ENCODE results near the gene NAA11. TPM values are rescaled to one million over a fixed set of nuclear protein-coding genes. Genes with fewer than 3 reads are reported as not detected.

NAA11 gene
- total RNA-seq, 1 experiment from 2014 or later = not detected

GRCh38 chr4:79364061-79364460, 38.2 kb upstream of the NAA11 start:
- no peaks in the 10 kb centered on the region for H3K36me3 ChIP-seq (ENCODE audit: insufficient read depth, low read length, poor library complexity, severe bottlenecking)
- no peaks in the 10 kb centered on the region for H3K9me3 ChIP-seq (ENCODE audit: low read depth, low read length, poor library complexity, severe bottlenecking)
- no peak for DNase-seq (ENCODE audit: low spot score)
- TF ChIP-seq CTCF (conservative IDR thresholded peaks at IDR 0.05; ENCODE audit: low read depth, low read length) = no peak
- no peak for TF ChIP-seq EZH2 (IDR thresholded peaks at IDR 0.05; ENCODE audit: borderline replicate concordance, low read depth, low read length, poor library complexity, severe bottlenecking)
- no peak overlapping the region for H3K27ac ChIP-seq (ENCODE audit: low read depth, low read length, poor library complexity, severe bottlenecking)
- no TSS peak for BruUV-seq (replicated peaks)
- no peak overlapping the region for H3K4me3 ChIP-seq (ENCODE audit: low read depth, low read length, poor library complexity, severe bottlenecking)
- ChIA-PET CTCF (no interaction called here), POLR2A (ENCODE audit: low non-redundant PET) (no interaction called here)
- intact Hi-C loops (cut with micrococcal nuclease; ENCODE audit: unreplicated experiment) = no loop called here
- H3K4me1 ChIP-seq (ENCODE audit: insufficient read depth, low read length, poor library complexity, severe bottlenecking) = no peaks in the 10 kb centered on the region
- H3K27me3 ChIP-seq (replicated peaks; ENCODE audit: insufficient read depth, low read depth, low read length, poor library complexity) = no peaks in the 10 kb centered on the region

- H3K27me3 ChIP-seq (replicated peaks; ENCODE audit: insufficient read depth, low read depth, low read length, poor library complexity) = no peaks in the 10 kb centered on the region
- intact Hi-C loops (cut with micrococcal nuclease; ENCODE audit: unreplicated experiment) = no loop called here
- DNase-seq (ENCODE audit: low spot score) = no peak
- no peak overlapping the region for H3K27ac ChIP-seq (ENCODE audit: low read depth, low read length, poor library complexity, severe bottlenecking)
- H3K4me1 ChIP-seq (ENCODE audit: insufficient read depth, low read length, poor library complexity, severe bottlenecking) = no peaks in the 10 kb centered on the region
- H3K9me3 ChIP-seq (ENCODE audit: low read depth, low read length, poor library complexity, severe bottlenecking) = no peaks in the 10 kb centered on the region
- no TSS peak for BruUV-seq (replicated peaks)
- TF ChIP-seq CTCF (conservative IDR thresholded peaks at IDR 0.05; ENCODE audit: low read depth, low read length) (no peak), EZH2 (IDR thresholded peaks at IDR 0.05; ENCODE audit: borderline replicate concordance, low read depth, low read length, poor library complexity, severe bottlenecking) (no peak)
- H3K36me3 ChIP-seq (ENCODE audit: insufficient read depth, low read length, poor library complexity, severe bottlenecking) = no peaks in the 10 kb centered on the region
- ChIA-PET CTCF (no interaction called here), POLR2A (ENCODE audit: low non-redundant PET) (no interaction called here)
- no peak overlapping the region for H3K4me3 ChIP-seq (ENCODE audit: low read depth, low read length, poor library complexity, severe bottlenecking)
Observed at GRCh38 chr4:79362626-79363025, 36.8 kb upstream of the NAA11 start.

GRCh38 chr4:79360006-79360405, 34.1 kb upstream of the NAA11 start:
- no peaks in the 10 kb centered on the region for H3K4me1 ChIP-seq (ENCODE audit: insufficient read depth, low read length, poor library complexity, severe bottlenecking)
- no TSS peak for BruUV-seq (replicated peaks)
- intact Hi-C loops (cut with micrococcal nuclease; ENCODE audit: unreplicated experiment) = no loop called here
- no peaks in the 10 kb centered on the region for H3K9me3 ChIP-seq (ENCODE audit: low read depth, low read length, poor library complexity, severe bottlenecking)
- ChIA-PET POLR2A (ENCODE audit: low non-redundant PET) (no interaction called here), CTCF (no interaction called here)
- H3K36me3 ChIP-seq (ENCODE audit: insufficient read depth, low read length, poor library complexity, severe bottlenecking) = no peaks in the 10 kb centered on the region
- no peak for DNase-seq (ENCODE audit: low spot score)
- no peak overlapping the region for H3K27ac ChIP-seq (ENCODE audit: low read depth, low read length, poor library complexity, severe bottlenecking)
- H3K4me3 ChIP-seq (ENCODE audit: low read depth, low read length, poor library complexity, severe bottlenecking) = no peak overlapping the region
- TF ChIP-seq EZH2 (IDR thresholded peaks at IDR 0.05; ENCODE audit: borderline replicate concordance, low read depth, low read length, poor library complexity, severe bottlenecking) (no peak), CTCF (conservative IDR thresholded peaks at IDR 0.05; ENCODE audit: low read depth, low read length) (no peak)
- H3K27me3 ChIP-seq (replicated peaks; ENCODE audit: insufficient read depth, low read depth, low read length, poor library complexity) = no peaks in the 10 kb centered on the region
